Daoy (cell line): ENCODE measurements around the gene SOAT2. TPM values are rescaled to one million over a fixed set of nuclear protein-coding genes. Genes with fewer than 3 reads are reported as not detected.

ENCODE experiments used
- DNase-seq: peaks from one replicate; pipeline ENCODE4 v3.0.0-alpha.2; 2015; ENCODE audit warnings: low read depth
- total RNA-seq: library from RNA; depleted of rRNA; stranded (reverse); fragments of >200 nt; shearing (Covaris generic); gene quantifications from 2 replicates; pipeline ENCODE4 v1.2.3, GENCODE V29; 2014

The SOAT2 gene
- total RNA-seq, 1 experiment from 2014 or later, result not detected

DNA sequence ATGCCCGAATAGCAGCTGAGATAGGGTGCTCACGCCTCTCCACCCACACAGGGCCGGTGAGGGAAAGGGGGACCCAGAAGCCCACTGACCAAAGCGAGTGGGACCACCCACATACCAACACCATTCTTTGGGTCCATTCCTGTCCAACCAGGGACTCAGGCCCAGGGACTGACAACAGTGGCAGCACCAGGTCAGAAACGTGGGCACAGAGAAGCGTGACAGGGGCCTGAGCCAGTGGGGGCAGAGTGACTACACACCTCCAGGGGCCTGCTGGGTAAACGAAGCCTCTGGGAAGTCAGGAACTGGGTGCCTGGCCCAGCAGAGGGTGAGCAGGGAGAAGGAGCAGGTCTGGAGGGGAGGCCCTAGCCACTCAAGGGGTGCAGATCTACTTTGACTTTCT, 37.8 kb upstream of the SOAT2 start:
- no peak for DNase-seq

DNA sequence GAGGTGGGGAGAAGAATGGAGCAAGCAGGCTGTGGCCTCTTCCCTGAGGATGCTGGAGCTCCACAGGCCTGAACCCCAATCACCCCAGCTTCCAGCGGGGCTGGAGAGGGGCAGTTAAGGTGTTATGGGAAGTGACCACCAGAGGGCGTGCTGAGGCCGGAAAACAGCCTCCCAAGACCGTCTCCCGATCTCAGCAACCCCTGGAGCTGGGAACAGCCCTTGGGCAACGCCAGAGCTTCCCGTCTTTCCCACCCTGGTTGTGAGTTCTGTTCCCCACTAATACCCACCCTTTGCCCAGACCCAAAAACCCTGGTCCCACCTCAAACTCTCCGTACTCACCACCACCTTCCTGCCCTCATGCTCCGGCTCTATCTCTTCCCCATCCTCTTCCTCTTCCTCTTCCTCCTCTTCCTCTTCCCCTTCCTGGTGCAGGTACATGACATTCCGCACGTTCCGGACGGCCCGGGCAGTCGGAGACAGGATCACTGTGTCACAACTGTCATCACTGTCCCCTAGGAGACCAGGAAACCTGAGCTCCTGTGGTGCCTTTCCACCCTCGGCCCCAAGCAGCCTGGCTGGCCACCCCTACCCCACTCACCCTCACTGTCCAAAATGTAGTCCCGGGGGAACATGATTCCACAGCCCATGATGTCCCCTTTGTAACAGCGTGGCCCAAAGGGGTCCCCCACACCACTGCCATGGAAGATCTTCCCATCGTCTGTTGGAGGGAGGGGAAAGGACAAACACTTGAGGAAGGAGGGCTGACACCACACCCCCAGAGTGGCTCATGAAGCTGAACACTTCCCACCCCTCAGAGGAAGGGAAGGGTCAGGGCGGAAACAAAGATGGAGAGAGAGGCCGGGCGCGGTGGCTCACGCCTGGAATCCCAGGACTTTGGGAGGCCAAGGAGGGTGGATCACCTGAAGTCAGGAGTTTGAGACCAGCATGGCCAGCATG, 37.0 kb upstream of the SOAT2 start:
- DNase-seq, result peak; percentile 88

DNA sequence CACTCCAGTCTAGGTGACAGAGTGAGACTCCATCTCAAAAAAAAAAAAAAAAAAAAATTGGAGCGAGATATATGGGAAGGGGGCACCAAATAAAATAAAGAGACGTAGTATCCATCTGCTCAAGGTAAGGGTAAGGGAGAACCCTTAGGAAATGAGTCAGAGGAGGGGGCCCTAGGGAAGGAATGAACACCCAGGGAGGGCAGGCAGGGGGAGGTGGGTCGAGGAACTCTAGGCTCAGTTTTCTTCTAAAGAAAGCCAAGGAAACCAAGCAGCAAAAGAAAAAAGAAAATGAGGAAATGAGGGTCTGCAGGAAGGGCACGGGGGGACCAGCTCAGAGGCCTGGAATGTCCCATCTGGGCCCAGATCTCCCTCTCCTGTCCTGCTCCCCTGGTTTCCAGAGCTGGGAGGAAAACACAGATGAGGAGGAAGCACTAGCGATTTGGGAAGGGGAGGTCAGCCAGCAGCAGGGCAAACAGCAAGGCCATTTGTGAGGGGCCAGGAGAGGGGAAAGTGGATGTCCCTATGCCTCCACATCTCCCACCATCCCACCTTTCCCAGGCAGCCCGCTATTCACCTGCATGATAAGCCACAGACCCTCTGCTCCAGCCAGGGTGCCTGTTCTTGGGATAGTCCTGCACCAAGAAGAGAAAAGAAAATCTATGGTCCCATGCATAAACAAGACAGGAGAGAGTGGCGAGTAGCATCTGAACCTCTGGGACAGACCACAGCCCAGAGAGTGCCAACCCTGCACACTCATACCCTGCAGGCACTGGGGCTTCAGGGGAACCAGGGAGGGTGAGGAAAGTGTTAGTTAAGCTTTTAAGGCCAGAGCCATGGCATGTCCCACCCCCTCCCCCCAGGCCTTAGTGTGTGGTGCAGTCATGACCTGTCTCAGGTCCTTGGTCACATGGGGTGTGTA, 36.0 kb upstream of the SOAT2 start:
- DNase-seq, result no peak

DNA sequence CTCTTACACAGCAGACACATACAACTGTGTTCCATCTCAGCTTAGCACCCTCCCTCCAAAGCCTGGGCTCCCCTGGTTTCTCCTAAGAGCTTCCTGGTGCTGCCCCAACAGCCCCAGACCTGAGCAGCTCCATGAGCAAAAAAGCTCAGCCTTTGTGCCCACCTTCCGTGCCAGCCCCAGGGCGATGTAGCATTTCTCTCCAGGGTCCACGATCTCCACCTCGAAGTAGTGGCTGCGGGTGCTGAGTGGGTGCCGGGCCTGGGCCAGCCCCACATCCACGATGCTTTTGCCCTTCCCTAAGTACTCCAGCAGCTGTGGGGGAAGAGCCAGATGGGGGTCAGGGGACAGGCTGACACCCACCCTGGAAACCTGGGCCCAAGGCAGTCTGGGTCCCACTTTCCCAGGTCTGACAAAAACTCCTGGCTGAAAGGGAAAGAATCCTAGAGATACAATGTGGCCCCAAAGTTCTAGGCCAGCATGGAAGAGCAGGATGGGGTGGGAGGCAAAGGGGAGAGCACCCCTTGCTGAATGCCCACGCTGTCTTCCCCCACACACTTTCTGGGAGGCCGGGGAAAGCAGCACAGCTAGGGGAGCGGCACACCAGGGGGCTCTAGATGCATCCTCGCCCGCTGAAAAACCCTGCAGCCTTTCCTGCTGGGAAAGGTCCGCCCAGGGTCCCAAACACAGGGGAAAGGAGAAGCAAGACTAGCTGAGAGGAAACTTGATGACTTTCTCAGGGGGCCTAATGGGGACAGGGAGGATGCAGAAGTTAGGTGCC, 35.1 kb upstream of the SOAT2 start:
- DNase-seq, result no peak

DNA sequence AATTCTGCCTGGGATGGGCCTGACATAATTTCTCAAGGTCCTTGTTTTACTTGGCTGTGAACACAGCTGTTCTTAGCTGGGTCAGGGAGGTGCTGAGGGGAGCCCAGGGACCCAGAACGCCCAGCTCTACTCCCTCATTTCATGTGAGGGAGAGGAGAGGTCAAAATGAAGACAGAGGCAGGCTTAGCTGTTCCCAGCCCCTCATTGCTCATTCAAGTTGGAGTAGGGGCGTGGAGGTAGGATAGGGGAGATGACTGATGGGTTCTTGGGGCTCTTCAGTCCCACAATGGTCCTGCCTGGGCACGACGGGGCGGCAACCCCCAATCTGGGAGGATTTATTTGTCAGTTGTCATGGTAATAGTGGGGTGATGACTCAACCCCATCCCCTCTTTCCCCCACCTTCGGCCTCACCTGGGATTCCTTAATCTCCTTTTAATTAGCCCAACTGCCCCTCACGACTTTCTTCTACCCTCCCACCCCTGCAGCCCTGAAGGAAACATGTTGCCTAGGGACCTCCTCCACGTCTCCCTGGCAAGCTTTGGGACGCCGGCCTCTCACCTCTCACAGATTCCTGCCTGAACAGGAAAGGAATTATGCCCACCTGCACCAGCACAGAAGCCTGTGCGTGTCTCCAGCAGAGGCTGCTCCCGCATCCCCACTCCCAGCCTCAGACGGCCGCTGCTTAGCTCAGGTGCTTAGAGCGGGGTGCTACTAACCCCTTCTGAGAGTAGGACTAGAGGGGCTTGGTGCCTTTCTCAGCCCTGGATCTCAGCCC, 34.3 kb upstream of the SOAT2 start:
- DNase-seq, result no peak

DNA sequence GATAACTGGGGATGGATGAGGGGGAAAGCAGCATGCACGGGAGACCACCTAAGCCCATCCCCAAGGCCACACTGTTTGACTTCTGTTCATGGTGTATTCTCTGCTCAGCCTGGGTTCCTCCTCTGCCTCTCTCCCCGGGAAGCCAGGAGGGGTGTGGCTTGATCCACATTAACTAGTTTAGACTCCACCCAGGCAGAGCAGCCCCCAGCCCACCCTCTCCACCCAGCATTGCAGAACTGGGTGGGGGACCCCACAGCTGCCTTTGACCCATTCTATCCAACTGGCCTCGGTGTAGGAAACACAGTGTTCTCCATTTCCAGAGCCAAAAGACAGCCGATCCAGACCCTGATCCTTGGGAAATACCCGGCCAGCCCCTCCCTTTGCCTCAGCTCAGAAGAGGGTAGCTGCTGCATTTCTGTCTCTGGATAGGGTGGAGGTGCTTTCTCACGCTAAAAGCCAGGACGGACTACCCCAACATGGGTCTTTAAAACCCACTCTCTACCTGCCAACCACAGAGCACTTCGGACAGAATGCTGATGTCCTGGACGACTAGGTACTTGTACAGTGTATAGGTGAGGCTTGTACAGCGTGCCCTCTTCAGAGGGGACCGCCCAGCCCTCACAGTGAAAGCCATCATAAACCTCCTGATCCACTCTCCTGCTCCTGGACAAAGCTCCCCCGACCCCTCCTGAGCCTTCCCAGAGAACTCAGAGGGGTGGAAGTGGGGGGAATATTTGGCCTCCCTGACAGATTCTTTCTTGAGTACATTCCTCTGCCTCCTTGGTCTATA, 33.5 kb upstream of the SOAT2 start:
- no peak for DNase-seq

DNA sequence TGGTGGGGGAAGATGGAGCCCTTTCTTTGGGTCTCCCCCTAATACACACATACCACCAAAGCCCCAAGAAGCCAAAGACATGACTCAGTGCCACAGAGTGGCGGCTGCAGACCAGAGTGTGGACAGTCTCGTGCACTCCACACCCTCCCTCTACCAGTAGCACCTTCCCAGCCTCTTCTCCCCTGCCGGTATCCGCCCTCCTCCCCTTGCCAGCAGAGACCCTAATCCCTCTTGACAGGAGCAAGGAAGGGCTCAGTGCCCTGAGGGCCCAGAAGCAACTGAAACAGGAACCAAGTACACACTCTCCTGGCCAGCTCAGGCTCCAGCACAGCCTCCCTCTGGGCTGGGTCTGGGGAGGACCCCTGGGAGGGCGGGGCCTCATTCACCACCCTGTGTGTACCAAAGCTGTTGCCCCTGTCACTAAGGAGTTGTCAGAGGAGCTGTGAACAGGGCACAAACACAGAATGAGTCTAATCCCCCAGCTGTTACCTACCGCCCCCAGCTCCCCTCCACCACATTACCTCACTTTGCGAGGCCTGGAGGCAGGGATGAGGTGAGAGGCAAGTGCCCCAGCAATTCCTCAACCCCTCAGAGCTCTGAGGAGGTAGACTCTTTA, 32.3 kb upstream of the SOAT2 start:
- no peak for DNase-seq

DNA sequence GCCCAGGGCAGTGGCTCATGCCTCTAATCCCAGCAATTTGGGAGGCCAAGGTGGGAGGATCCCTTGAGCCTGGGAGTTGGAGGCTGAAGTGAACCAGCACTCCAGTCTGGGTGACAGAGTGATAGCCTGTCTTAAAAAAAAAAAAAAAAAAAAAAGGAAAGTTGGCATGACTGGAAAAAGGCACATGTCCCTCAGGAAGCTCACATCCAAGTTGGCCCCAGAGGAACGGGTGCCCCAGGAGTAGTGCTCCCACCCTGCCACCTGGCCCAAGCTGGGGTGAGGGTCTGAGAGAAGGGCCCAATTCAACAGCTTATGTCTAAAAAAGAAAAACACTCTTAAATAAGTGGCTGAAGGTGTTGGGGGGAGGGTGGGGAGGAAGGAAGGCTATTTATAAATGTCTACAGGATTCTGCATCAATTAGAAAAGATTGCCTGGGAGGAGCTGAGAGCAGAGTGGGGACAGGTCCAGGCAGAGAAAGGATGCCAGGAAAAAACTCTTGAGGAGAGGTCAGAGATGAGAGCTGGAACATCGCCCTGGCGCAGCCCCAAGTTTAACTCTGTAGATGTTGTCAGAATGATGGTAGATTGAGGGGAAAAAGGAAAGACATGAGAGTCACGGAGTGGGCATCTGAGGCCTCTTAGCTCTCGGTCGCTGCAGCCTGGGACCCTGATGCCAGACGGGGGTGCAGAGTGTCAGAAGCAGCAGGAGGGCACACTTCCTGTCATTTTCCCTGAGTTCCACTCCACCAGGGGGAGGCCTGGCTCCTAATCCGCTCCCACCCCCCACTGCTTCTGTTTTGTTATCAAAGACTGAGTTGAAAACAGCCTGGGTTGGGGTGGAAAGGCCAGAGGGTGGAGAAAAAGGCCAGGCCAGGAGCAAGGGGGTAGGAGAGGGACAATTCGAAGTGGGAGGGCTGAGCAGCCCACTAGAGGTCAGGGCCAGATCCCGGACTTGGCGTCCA, 31.4 kb upstream of the SOAT2 start:
- DNase-seq, result no peak

DNA sequence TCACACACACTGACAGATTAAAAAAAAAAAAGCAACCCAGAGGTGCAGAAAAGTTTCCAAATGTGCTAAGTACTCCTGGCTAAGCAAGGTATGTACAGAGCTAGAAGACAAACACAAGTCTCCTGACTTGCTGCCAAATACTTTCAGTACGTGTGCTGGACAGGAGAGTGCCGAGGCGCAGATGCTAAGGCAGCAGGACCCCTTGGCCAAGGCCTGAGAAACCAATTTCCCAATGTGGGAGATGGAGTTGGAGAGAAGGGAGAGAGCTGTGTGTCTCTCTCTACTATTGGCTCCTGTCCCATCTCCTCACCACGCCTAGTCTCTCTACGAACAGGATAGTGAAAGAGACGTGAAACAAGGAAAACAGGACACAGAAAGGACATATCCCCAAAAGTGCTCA, 29.4 kb upstream of the SOAT2 start:
- no peak for DNase-seq

DNA sequence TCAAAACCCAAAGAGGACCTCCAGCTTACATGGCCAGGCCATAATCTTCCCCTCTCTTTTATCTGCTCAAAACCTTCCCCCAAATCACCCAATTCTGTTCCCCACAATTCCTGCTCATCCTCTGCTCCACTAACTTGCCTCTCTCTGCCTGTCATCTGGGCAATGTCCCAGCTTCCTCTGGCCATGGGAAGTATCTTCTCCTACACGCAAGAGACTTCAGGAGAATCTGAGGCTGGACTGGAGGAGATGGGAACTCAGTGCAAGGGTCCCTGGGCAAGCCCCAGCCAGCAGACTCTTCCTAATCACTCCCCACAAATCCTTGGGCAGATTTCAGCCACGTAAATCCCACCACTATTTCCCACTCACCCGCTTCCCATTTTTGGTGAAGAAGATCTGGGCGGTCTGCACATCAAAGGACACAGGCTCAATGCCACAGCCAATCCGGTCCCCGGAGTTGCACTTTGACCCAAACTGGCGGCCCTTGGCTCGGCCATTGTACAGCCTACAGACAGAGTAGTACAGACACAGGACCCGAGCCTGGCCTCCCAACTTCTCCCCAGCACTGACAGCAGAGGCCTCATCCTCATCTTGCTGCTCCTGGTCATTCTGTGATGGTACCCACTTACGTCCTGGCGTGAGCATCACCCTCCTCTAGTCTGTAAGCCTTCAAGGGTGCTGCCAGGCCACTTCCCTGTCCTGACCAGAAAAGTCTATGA, 28.8 kb upstream of the SOAT2 start:
- no peak for DNase-seq

DNA sequence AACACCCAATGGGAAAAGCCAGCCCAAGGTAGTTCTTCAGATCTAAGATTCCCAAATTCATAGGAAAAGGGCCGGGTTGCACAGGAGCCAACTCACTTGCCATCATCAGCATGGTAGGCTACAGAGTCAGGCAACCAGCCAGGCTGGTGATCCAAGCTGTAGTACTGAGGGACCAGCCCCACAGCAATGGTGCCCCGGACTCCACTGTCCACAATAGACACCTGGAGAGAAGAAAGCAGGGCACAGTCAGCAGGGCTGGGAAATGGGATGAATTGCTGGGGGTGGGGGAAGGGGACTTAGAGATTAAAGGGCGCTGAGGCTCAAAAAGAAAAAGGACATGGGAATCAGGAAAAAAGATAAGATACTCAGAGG, 28.3 kb upstream of the SOAT2 start:
- DNase-seq, result no peak

DNA sequence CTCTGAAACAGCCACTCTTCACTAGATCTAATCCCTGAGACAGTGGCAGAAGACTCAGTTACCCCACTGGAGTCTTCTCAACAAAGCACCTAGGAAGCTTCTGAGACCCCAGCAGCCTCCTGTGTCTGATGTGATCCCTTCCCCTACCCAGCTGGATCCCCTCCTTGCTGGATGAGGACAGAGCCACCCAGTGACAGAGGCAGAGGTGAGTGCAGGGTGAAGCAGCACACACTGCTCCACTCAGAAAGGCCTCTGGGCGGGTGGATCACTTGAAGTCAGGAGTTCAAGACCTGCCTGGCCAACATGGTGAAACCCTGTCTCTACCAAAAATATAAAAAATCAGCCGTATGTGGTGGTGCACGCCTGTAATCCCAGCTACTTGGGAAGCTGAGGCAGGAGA, 26.8 kb upstream of the SOAT2 start:
- no peak for DNase-seq

DNA sequence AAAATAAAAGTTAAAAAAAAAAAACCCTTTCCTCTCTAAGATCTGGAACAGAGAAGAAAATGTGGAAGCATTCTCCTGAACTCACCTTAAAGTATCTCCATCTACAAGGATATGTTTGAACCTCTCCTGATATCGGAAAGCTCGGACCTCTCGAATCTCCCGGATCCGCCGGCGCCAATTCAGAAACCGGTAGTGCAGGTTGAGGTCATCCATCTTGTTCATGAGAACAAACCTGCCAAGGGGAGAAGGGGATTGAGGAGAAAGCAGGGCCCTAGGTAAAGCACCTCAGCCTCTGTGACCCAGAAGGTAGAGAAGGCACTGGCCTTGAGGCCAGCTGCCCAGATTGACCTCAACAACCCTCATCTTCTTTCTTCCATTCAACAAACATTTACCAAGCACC, 26.3 kb upstream of the SOAT2 start:
- DNase-seq, result no peak

DNA sequence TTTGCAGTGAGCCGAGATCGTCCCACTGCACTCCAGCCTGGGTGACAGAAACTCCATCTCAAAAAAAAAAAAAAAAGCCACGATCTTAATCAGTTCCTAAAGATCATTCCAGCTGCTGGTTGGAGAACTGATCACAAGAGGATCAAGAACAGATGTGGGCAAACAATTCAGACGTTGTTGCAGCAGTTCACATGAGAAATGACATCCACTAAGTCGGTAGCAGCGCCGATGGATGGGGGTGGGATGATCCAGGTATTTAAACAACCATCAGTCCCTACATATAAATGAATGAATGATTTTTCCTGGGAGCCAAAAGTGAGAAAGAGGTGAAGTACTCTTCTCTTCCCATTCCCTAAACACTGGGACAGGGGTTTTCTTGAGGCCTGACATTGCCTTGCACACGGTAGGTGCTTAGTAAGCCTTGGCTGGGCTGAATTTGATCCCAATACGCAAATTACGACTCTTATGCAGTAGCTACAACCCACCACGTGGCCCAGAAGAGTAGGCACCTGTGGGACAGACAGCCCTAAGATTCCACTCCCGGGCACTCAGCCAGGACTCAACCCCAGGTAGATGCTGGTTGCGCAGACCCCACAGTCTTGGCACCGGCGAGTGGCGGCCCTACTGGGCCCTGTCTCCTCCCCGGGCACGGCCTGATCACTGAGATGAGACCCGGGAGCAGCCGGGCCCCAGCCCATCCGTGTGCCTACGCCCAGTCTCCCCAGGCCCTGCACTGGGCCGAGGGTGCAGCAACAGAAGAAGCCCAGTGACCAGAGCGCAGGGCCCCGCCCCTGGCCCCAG, 24.7 kb upstream of the SOAT2 start:
- DNase-seq, result no peak

DNA sequence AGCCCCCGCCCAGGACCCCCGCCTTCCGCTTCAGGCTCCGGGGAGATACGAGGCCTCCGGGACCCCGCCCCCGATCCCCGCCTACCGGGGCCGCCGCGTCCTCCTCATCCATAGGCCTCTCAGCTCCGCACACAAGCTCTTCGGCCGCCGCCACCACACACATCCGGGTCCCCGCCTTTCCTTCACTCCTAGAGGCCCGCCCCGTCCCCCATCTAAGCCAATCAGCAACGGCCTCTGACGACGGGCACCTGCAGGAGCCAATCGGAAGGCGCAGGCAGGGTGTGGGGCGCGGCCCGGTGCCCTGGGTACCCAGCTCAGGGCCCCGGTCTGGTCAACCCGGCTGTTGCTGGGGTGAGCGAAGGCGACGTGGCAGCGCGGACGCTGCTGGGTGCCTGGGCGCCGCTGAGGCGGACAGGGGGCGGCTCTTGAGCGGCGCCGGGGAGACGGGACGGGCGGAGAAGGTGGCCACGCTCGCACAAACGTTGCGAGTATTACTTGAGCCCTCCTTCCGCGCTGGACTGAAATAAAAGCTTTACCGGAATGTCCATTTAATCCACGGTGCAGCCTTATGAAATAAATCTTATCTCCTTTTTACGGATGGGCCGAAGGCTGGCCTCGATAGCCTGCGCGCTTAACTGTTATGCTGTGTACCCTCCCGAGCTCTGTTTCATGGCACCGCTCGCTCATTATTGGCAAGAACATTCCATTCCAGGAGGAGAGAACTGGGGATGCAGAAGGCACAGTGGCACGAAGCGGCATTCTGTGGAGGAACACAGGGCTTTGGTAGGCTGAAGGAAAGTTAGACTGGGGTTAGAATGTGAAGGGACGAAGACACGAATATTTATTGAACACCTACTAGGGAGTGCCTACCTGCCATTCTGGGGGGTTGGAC, 23.8 kb upstream of the SOAT2 start, which contains the start of gene SPRYD3:
Gene SPRYD3, minus strand, starts transcription at position 165 of the 892 bp plus-strand sequence. Its CDS starts 57 bp downstream, at position 108.
- peak; percentile 98 for DNase-seq

DNA sequence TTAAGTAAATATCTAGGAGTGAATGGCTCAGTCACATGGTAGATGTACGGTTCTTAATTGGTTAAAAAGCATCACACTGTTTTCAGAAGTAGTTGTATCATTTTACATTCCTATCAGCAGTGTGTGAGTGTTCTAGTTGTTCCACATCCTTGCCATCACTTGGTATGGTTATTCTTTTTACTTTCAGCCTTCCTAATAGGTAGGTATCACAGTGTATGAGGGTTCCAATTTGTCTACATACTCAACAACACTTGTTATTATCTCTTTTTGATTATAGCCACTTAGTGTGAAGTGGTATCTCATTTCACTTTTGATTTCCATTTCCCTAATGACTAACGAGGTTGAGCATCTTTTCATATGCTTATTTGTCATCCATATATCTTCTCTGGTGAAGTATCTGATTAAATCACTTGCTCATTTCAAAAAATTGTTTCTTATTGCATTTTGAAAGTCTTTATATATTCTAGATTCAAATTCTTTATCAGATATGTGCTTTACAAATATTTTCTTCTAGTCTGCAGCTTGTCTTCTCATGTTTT, 20.6 kb upstream of the SOAT2 start:
- DNase-seq, result no peak
